ENCODE measurements around the gene UCP3.

Gene UCP3

DNA sequence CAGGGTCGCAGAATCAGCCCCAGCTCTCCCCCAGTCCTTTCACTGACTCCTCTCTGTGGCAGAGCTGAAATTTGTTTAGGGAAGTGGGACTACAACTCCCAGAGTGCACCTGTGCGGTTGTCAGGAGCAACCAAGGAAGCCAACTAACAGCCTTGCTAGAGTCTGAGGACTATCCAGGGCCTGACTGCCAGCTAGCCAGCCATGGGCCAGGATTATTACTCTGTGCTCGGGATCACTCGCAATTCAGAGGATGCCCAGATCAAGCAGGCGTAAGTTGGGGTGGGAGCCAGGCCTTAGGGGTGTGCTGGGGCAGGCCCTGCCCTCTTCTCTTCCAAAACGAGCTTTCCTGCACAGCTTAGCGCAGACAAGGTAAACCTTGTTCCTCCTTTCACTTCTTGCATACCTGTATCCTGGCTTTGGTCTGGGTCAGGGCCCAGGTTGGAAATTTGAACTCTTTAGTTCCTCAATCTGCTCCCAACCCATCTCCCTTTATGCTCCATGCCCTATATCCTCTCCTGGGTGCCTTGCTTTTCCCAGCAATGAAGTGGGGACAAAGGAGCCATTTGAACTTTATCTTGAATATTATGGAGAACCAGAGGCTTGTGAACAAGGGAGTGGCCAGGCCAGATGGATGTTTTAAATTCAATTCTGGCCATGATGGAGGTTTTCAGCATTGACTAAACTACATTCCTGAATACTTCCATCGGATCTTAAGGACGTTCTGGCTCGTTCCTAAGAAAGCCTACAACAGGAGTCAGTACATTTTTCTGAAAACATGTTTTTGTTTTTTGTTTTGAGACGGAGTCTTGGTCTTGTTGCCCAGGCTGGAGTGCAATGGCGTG, 57.8 kb downstream of the UCP3 start, which contains the start of gene DNAJB13:
Gene DNAJB13 (plus strand): TSS at position 158 of the 842 bp plus-strand sequence. CDS start 44 bp downstream, at position 202.
- DNase-seq, result no peak
